Left colon (tissue), 2 donors: Measurements from ENCODE around the gene RANBP17. TPM values are rescaled to one million over a fixed set of nuclear protein-coding genes. Genes with fewer than 3 reads are reported as not detected.
"Not testable (repeated sequence)": the region's sequence is repeated elsewhere in the genome, so short reads cannot be mapped to it uniquely, and the experiment has no call there.

Experiments used
- ATAC-seq: fragments of 200-7000 bp; cut with Tn5 transposase; one replicate; pipeline ENCODE4 v1.9.1; 2020; ENCODE audit warnings: mild to moderate bottlenecking, moderate library complexity
- DNase-seq, 2 donors: peaks; one replicate each; pipeline ENCODE4 v3.0.0-alpha.2; 2020
- intact Hi-C, 2 donors: fragments of 100-400 bp; cut with DNase I in 1 of 2; cut with micrococcal nuclease in 1 of 2; formaldehyde crosslinking; loops; one replicate each; pipeline versions ENCODE4 v1.11.2 to v1.14.0; 2022; cut with DNase I, micrococcal nuclease
- total RNA-seq, 2 donors: library from RNA; stranded (reverse); fragmentation: NEBNext Ultra II Directional; extraction: Animal tissue kit (Norgen Biotek cat#: 25700); gene quantifications; one replicate each; pipeline ENCODE4 v1.2.1, GENCODE V29; 2021
- donor health status: DM: no; HTN: no; CAD: no.
- donor health status: DM: yes; HTN: yes; CAD: no.

Gene RANBP17
- total RNA-seq, 2 donors from 2014 or later = 4.9 to 17.4 TPM

- intact Hi-C loops = no loop called here
- DNase-seq (no peak), ATAC-seq (no peak)
Observed at GRCh38 chr5:171258737-171259415, 397.1 kb downstream of the RANBP17 start.

GRCh38 chr5:171261361-171261760 is 399.5 kb downstream of the RANBP17 start:
- DNase-seq (no peak), ATAC-seq (no peak)
- intact Hi-C loops = no loop called here

GRCh38 chr5:171261904-171262303 is 400.1 kb downstream of the RANBP17 start:
- ATAC-seq = no peak
- intact Hi-C loops = no loop called here
- DNase-seq = no peak

GRCh38 chr5:171263181-171263580 is 401.4 kb downstream of the RANBP17 start:
- DNase-seq (no peak), ATAC-seq (no peak)
- intact Hi-C loops = no loop called here

- ATAC-seq (no peak), DNase-seq (no peak)
- intact Hi-C loops = no loop called here
Observed at GRCh38 chr5:171264843-171265242, 403.0 kb downstream of the RANBP17 start.

- intact Hi-C loops = no loop called here
- DNase-seq = no peak
- ATAC-seq = no peak
Observed at GRCh38 chr5:171268700-171269620, 407.1 kb downstream of the RANBP17 start.

- DNase-seq = no peak
- ATAC-seq = no peak
- intact Hi-C loops = no loop called here
Observed at GRCh38 chr5:171269717-171270116, 407.9 kb downstream of the RANBP17 start.

GRCh38 chr5:171270136-171270535 is 408.3 kb downstream of the RANBP17 start:
- intact Hi-C loops = no loop called here
- DNase-seq (no peak), ATAC-seq (no peak)

- intact Hi-C loops = no loop called here
- DNase-seq (no peak), ATAC-seq (no peak)
Observed at GRCh38 chr5:171271798-171272197, 410.0 kb downstream of the RANBP17 start.

- ATAC-seq (peak; percentile 37), DNase-seq (no peak)
- intact Hi-C loops = no loop called here
Observed at GRCh38 chr5:171272996-171273970, 411.5 kb downstream of the RANBP17 start.

- DNase-seq = no peak
- ATAC-seq = no peak
- intact Hi-C loops = no loop called here
Observed at GRCh38 chr5:171275841-171276544, 414.2 kb downstream of the RANBP17 start.

GRCh38 chr5:171283753-171284152 is 421.9 kb downstream of the RANBP17 start:
- ATAC-seq (no peak), DNase-seq (no peak)
- intact Hi-C loops = no loop called here

GRCh38 chr5:171285465-171285864 is 423.6 kb downstream of the RANBP17 start:
- ATAC-seq = no peak
- intact Hi-C loops = no loop called here
- DNase-seq = no peak

GRCh38 chr5:171288066-171288465 is 426.2 kb downstream of the RANBP17 start:
- DNase-seq = no peak
- intact Hi-C loops = no loop called here
- ATAC-seq = no peak

- no peak for ATAC-seq
- no peak for DNase-seq
- intact Hi-C loops = no loop called here
Observed at GRCh38 chr5:171291371-171291770, 429.6 kb downstream of the RANBP17 start.

- DNase-seq = no peak
- no peak for ATAC-seq
- intact Hi-C loops = no loop called here
Observed at GRCh38 chr5:171295299-171295698, 433.5 kb downstream of the RANBP17 start.

- intact Hi-C loops = no loop called here
- ATAC-seq (no peak), DNase-seq (no peak)
Observed at GRCh38 chr5:171295801-171296200, 434.0 kb downstream of the RANBP17 start.

- intact Hi-C loops, ATAC-seq, DNase-seq: not testable (repeated sequence)
Observed at GRCh38 chr5:171297941-171298340, 436.1 kb downstream of the RANBP17 start.
